Loucy (cell line): ENCODE measurements around the gene TMEM158.

Experiments
- EZH2phosphoT487 ChIP-seq: fragments of 200-600 bp; IDR thresholded peaks from 2 replicates; pipeline ENCODE4 v1.6.1; 2018; ENCODE audit warnings: antibody characterized with exemption, mild to moderate bottlenecking, moderate library complexity, borderline replicate concordance
- TF ChIP-seq, protein P1 (sequence below): fragments of 200-600 bp; sonication (generic); conservative IDR thresholded peaks from 2 replicates; pipeline ENCODE4 v1.5.1; 2014; ENCODE audit warnings: mild to moderate bottlenecking, antibody characterized with exemption, low read length

- TF ChIP-seq, protein P1, sequence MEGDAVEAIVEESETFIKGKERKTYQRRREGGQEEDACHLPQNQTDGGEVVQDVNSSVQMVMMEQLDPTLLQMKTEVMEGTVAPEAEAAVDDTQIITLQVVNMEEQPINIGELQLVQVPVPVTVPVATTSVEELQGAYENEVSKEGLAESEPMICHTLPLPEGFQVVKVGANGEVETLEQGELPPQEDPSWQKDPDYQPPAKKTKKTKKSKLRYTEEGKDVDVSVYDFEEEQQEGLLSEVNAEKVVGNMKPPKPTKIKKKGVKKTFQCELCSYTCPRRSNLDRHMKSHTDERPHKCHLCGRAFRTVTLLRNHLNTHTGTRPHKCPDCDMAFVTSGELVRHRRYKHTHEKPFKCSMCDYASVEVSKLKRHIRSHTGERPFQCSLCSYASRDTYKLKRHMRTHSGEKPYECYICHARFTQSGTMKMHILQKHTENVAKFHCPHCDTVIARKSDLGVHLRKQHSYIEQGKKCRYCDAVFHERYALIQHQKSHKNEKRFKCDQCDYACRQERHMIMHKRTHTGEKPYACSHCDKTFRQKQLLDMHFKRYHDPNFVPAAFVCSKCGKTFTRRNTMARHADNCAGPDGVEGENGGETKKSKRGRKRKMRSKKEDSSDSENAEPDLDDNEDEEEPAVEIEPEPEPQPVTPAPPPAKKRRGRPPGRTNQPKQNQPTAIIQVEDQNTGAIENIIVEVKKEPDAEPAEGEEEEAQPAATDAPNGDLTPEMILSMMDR, result no peak
- TF ChIP-seq EZH2phosphoT487, result no peak
Measured at GRCh38 chr3:45188719-45189659, 37.1 kb downstream of the TMEM158 start.
